Sigmoid colon (tissue), 4 donors: ENCODE data around the gene AP5Z1.

ENCODE experiments used
- CTCF ChIP-seq, 4 experiments: fragments of 450-650 bp in 3 of 4; fragments of 200-600 bp in 1 of 4; IDR thresholded peaks; one replicate each; pipeline ENCODE4 v1.5.1; 2016 to 2019; ENCODE audit warnings: antibody characterized with exemption in 4 of 4, mild to moderate bottlenecking in 3 of 4, moderate library complexity in 2 of 4
- EP300 ChIP-seq, 4 donors: sonication (generic); formaldehyde crosslinking; IDR thresholded peaks; one replicate each; pipeline ENCODE4 v1.6.1; 2017; ENCODE audit warnings: antibody characterized with exemption in 4 of 4
- POLR2A ChIP-seq, 2 donors: fragments of 450-650 bp; IDR thresholded peaks; one replicate each; pipeline ENCODE4 v1.6.1; 2016; ENCODE audit warnings: antibody characterized with exemption in 2 of 2, mild to moderate bottlenecking in 2 of 2, moderate library complexity in 2 of 2
- POLR2AphosphoS5 ChIP-seq, 4 donors: sonication (generic); formaldehyde crosslinking; IDR thresholded peaks; one replicate each; pipeline ENCODE4 v1.6.1; 2017; ENCODE audit warnings: antibody characterized with exemption in 4 of 4

GRCh38 chr7:4772306-4772705 is 3.1 kb upstream of the AP5Z1 start:
- TF ChIP-seq CTCF (IDR thresholded peaks at IDR 0.05) (no peak), EP300 (IDR thresholded peaks at IDR 0.05) (no peak), POLR2AphosphoS5 (IDR thresholded peaks at IDR 0.05) (no peak), POLR2A (IDR thresholded peaks at IDR 0.05) (no peak)
